H1 (cell line): Measurements from ENCODE around the gene CDC42BPB. TPM values are rescaled to one million over a fixed set of nuclear protein-coding genes. Genes with fewer than 3 reads are reported as not detected.

Source experiments
- CBX5 ChIP-seq: fragments of 300-800, 300-1000 bp; sonication (generic); IDR thresholded peaks from 2 replicates; pipeline ENCODE4 v1.7.1; 2016; ENCODE audit warnings: antibody characterized with exemption, low read length, low read depth
- JUND ChIP-seq: IDR thresholded peaks from 2 replicates; pipeline ENCODE4 v1.6.1; 2011; ENCODE audit warnings: mild to moderate bottlenecking, improper control_type of control experiment, low read length
- KDM1A ChIP-seq: fragments of 200-600, 300-600 bp; sonication (generic); IDR thresholded peaks from 2 replicates; pipeline ENCODE4 v1.7.1; 2016; ENCODE audit warnings: mild to moderate bottlenecking, low read length, borderline replicate concordance
- POLR2A ChIP-seq, 2 experiments: IDR thresholded peaks; 1 replicate in 1 of 2; 2 replicates in 1 of 2; pipeline ENCODE4 v1.6.1; 2011; ENCODE audit warnings: low read depth in 2 of 2, low read length in 2 of 2, mild to moderate bottlenecking in 2 of 2; ENCODE audit errors: control extremely low read depth in 1 of 2
- RXRA ChIP-seq: IDR thresholded peaks from 2 replicates; pipeline ENCODE4 v1.6.1; 2011; ENCODE audit warnings: low read depth, mild to moderate bottlenecking, low read length, moderate library complexity; ENCODE audit not compliant: insufficient read depth
- SP4 ChIP-seq: IDR thresholded peaks from 2 replicates; pipeline ENCODE4 v1.6.1; 2012; ENCODE audit warnings: low read length, inconsistent platforms
- TEAD4 ChIP-seq: IDR thresholded peaks from 2 replicates; pipeline ENCODE4 v1.6.1; 2012; ENCODE audit warnings: low read depth, low read length, inconsistent platforms, mixed read lengths
- polyA plus RNA-seq, 7 experiments: library from polyadenylated mRNA; depleted of rRNA in 3 of 7; stranded (reverse) in 5 of 7; unstranded in 2 of 7; fragments of >200 nt in 5 of 7; fragments of 200-250 nt in 2 of 7; gene quantifications; 1 replicate in 5 of 7; 2 replicates in 1 of 7; 4 replicates in 1 of 7; pipeline versions ENCODE4 v1.2.1 to v1.2.3, GENCODE V29; 2011 to 2013; ENCODE audit warnings: missing spikeins in 2 of 7, mixed read lengths in 2 of 7
- total RNA-seq: library from RNA; stranded (reverse); fragmentation: NEBNext Ultra II Directional; extraction: Animal tissue kit (Norgen Biotek cat#: 25700); gene quantifications from 2 replicates; pipeline ENCODE4 v1.2.1, GENCODE V29; 2021
- TF ChIP-seq, protein P1 (sequence below): fragments of 300-600 bp; sonication (generic); IDR thresholded peaks from 2 replicates; pipeline ENCODE4 v1.7.1; 2012; ENCODE audit warnings: low read length, moderate library complexity, mild to moderate bottlenecking, inconsistent platforms; ENCODE audit not compliant: insufficient replicate concordance
- TF ChIP-seq, protein P2 (sequence below), 3 experiments: IDR thresholded peaks; 1 replicate in 2 of 3; 2 replicates in 1 of 3; pipeline versions ENCODE4 v1.5.1 to v1.6.1; 2011; ENCODE audit warnings: low read length in 3 of 3, mild to moderate bottlenecking in 3 of 3, inconsistent platforms in 2 of 3, low read depth in 1 of 3, moderate library complexity in 1 of 3; ENCODE audit not compliant: insufficient read depth in 1 of 3; ENCODE audit errors: control extremely low read depth in 1 of 3

Gene CDC42BPB
- total and polyA plus RNA-seq, 2 of the 8 experiments (the other 6 are each of a cell fraction or from before 2014, with no cell fraction given) = 51.2 to 88.2 TPM

DNA sequence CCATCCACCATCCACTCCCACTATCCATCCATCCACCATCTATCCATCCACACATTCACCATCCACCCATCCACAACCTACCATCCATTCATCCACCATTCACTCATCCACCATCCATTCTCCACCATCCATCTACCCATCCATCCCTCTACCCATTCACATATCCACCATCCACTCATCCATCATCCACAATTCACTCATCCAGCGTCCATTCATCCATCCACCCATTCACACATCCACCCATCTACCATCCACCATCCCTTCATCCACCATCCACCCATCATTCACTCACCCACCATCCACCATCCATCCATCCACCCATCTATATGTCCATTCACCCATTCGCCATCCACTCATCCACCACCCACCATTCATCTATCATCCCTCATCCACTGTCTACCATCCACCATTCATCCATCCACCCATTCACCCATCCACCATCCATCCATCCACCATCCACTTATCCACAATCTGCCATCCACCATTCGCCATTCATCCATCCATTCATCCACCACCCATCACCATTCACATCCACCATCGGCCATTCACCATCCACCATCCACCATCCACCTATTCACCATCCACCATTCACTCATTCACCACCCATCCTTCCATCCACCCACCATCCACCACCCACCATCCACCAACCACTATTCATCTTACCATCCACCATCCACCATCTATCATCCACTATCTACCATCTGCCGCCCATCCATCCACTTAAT, 136.9 kb downstream of the CDC42BPB start (continued):
- TF ChIP-seq, protein P1, sequence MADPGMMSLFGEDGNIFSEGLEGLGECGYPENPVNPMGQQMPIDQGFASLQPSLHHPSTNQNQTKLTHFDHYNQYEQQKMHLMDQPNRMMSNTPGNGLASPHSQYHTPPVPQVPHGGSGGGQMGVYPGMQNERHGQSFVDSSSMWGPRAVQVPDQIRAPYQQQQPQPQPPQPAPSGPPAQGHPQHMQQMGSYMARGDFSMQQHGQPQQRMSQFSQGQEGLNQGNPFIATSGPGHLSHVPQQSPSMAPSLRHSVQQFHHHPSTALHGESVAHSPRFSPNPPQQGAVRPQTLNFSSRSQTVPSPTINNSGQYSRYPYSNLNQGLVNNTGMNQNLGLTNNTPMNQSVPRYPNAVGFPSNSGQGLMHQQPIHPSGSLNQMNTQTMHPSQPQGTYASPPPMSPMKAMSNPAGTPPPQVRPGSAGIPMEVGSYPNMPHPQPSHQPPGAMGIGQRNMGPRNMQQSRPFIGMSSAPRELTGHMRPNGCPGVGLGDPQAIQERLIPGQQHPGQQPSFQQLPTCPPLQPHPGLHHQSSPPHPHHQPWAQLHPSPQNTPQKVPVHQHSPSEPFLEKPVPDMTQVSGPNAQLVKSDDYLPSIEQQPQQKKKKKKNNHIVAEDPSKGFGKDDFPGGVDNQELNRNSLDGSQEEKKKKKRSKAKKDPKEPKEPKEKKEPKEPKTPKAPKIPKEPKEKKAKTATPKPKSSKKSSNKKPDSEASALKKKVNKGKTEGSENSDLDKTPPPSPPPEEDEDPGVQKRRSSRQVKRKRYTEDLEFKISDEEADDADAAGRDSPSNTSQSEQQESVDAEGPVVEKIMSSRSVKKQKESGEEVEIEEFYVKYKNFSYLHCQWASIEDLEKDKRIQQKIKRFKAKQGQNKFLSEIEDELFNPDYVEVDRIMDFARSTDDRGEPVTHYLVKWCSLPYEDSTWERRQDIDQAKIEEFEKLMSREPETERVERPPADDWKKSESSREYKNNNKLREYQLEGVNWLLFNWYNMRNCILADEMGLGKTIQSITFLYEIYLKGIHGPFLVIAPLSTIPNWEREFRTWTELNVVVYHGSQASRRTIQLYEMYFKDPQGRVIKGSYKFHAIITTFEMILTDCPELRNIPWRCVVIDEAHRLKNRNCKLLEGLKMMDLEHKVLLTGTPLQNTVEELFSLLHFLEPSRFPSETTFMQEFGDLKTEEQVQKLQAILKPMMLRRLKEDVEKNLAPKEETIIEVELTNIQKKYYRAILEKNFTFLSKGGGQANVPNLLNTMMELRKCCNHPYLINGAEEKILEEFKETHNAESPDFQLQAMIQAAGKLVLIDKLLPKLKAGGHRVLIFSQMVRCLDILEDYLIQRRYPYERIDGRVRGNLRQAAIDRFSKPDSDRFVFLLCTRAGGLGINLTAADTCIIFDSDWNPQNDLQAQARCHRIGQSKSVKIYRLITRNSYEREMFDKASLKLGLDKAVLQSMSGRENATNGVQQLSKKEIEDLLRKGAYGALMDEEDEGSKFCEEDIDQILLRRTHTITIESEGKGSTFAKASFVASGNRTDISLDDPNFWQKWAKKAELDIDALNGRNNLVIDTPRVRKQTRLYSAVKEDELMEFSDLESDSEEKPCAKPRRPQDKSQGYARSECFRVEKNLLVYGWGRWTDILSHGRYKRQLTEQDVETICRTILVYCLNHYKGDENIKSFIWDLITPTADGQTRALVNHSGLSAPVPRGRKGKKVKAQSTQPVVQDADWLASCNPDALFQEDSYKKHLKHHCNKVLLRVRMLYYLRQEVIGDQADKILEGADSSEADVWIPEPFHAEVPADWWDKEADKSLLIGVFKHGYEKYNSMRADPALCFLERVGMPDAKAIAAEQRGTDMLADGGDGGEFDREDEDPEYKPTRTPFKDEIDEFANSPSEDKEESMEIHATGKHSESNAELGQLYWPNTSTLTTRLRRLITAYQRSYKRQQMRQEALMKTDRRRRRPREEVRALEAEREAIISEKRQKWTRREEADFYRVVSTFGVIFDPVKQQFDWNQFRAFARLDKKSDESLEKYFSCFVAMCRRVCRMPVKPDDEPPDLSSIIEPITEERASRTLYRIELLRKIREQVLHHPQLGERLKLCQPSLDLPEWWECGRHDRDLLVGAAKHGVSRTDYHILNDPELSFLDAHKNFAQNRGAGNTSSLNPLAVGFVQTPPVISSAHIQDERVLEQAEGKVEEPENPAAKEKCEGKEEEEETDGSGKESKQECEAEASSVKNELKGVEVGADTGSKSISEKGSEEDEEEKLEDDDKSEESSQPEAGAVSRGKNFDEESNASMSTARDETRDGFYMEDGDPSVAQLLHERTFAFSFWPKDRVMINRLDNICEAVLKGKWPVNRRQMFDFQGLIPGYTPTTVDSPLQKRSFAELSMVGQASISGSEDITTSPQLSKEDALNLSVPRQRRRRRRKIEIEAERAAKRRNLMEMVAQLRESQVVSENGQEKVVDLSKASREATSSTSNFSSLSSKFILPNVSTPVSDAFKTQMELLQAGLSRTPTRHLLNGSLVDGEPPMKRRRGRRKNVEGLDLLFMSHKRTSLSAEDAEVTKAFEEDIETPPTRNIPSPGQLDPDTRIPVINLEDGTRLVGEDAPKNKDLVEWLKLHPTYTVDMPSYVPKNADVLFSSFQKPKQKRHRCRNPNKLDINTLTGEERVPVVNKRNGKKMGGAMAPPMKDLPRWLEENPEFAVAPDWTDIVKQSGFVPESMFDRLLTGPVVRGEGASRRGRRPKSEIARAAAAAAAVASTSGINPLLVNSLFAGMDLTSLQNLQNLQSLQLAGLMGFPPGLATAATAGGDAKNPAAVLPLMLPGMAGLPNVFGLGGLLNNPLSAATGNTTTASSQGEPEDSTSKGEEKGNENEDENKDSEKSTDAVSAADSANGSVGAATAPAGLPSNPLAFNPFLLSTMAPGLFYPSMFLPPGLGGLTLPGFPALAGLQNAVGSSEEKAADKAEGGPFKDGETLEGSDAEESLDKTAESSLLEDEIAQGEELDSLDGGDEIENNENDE = no peak
- TF ChIP-seq POLR2A (IDR thresholded peaks at IDR 0.05; ENCODE audit: control extremely low read depth in 1 of 2, low read depth in 2 of 2, low read length in 2 of 2) (no peak), SP4 (no peak), RXRA (no peak), TEAD4 (no peak), JUND (no peak), KDM1A (no peak), CBX5 (no peak)
- TF ChIP-seq, protein P2, sequence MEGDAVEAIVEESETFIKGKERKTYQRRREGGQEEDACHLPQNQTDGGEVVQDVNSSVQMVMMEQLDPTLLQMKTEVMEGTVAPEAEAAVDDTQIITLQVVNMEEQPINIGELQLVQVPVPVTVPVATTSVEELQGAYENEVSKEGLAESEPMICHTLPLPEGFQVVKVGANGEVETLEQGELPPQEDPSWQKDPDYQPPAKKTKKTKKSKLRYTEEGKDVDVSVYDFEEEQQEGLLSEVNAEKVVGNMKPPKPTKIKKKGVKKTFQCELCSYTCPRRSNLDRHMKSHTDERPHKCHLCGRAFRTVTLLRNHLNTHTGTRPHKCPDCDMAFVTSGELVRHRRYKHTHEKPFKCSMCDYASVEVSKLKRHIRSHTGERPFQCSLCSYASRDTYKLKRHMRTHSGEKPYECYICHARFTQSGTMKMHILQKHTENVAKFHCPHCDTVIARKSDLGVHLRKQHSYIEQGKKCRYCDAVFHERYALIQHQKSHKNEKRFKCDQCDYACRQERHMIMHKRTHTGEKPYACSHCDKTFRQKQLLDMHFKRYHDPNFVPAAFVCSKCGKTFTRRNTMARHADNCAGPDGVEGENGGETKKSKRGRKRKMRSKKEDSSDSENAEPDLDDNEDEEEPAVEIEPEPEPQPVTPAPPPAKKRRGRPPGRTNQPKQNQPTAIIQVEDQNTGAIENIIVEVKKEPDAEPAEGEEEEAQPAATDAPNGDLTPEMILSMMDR (IDR thresholded peaks at IDR 0.05; ENCODE audit: control extremely low read depth in 1 of 3, insufficient read depth in 1 of 3, low read depth in 1 of 3, low read length in 3 of 3) = no peak
